Activated T-cell treated with anti-CD3 and anti-CD28 coated beads for 1 hour (primary cell): ENCODE results near the gene GMEB1.
"Not testable (repeated sequence)": the region's sequence is repeated elsewhere in the genome, so short reads cannot be mapped to it uniquely, and the experiment has no call there.

Experiments
- DNase-seq: peaks from one replicate; pipeline ENCODE4 v3.0.0-alpha.2; 2020; ENCODE audit warnings: low read depth

The GMEB1 gene

GRCh38 chr1:28668191-28668955 lies at the start of gene GMEB1:
Gene GMEB1, plus strand, starts transcription at chr1:28668784. Its CDS starts 14,829 bp downstream, at chr1:28683613.
- peak; percentile 76 for DNase-seq

GRCh38 chr1:28631713-28632112 lies 36.9 kb upstream of the GMEB1 start:
- no peak for DNase-seq

- DNase-seq: no peak
Measured at GRCh38 chr1:28632560-28632959, 36.0 kb upstream of the GMEB1 start.

GRCh38 chr1:28640766-28641165 lies 27.8 kb upstream of the GMEB1 start:
- no peak for DNase-seq

- DNase-seq: no peak
Measured at GRCh38 chr1:28642056-28642846, 26.3 kb upstream of the GMEB1 start.

GRCh38 chr1:28642847-28643635 lies 25.5 kb upstream of the GMEB1 start, which contains the start of gene TAF12:
Gene TAF12, minus strand, starts transcription at chr1:28643067. Its CDS starts 20,986 bp downstream, at chr1:28622081.
- DNase-seq: peak; percentile 88

- no peak for DNase-seq
Measured at GRCh38 chr1:28644494-28644893, 24.1 kb upstream of the GMEB1 start.

- not testable (repeated sequence) for DNase-seq
Measured at GRCh38 chr1:28645406-28645805, 23.2 kb upstream of the GMEB1 start.

GRCh38 chr1:28646040-28646439 lies 22.5 kb upstream of the GMEB1 start:
- no peak for DNase-seq

GRCh38 chr1:28648008-28648473 lies 20.5 kb upstream of the GMEB1 start:
- peak; percentile 76 for DNase-seq

- peak; percentile 80 for DNase-seq
Measured at GRCh38 chr1:28648474-28649198, 19.9 kb upstream of the GMEB1 start, which contains the start of gene RNU11. Gene RNU11, plus strand, starts transcription at chr1:28648600.

GRCh38 chr1:28653063-28653462 lies 15.5 kb upstream of the GMEB1 start:
- DNase-seq: not testable (repeated sequence)

GRCh38 chr1:28653870-28654269 lies 14.7 kb upstream of the GMEB1 start:
- not testable (repeated sequence) for DNase-seq

GRCh38 chr1:28655448-28656311 lies 12.9 kb upstream of the GMEB1 start:
- not testable (repeated sequence) for DNase-seq

GRCh38 chr1:28656335-28656734 lies 12.2 kb upstream of the GMEB1 start:
- DNase-seq: no peak

GRCh38 chr1:28663871-28664470 lies 4.6 kb upstream of the GMEB1 start:
- DNase-seq: no peak

GRCh38 chr1:28666806-28667205 lies 1.8 kb upstream of the GMEB1 start:
- no peak for DNase-seq

- peak; percentile 26 for DNase-seq
Measured at GRCh38 chr1:28668956-28669723, 556 bp downstream of the GMEB1 start.

- DNase-seq: no peak
Measured at GRCh38 chr1:28671254-28671780, 2.7 kb downstream of the GMEB1 start.
